Ishikawa (cell line): ENCODE data around the gene ADPRM.

Source experiments
- CEBPB ChIP-seq: IDR thresholded peaks from 2 replicates; pipeline ENCODE4 v1.6.1; 2012
- CREB1 ChIP-seq: IDR thresholded peaks from 2 replicates; pipeline ENCODE4 v1.6.1; 2012; ENCODE audit warnings: low read depth
- EP300 ChIP-seq: IDR thresholded peaks from 2 replicates; pipeline ENCODE4 v1.6.1; 2012; ENCODE audit warnings: borderline replicate concordance
- NFIC ChIP-seq: IDR thresholded peaks from 2 replicates; pipeline ENCODE4 v1.6.1; 2012
- RAD21 ChIP-seq: IDR thresholded peaks from 2 replicates; pipeline ENCODE4 v1.6.1; 2012; ENCODE audit warnings: low read depth
- REST ChIP-seq: IDR thresholded peaks from 2 replicates; pipeline ENCODE4 v1.6.1; 2012; ENCODE audit warnings: low read depth, mild to moderate bottlenecking
- TAF1 ChIP-seq: IDR thresholded peaks from 2 replicates; pipeline ENCODE4 v1.6.1; 2012; ENCODE audit warnings: low read depth, mild to moderate bottlenecking
- TCF12 ChIP-seq: IDR thresholded peaks from 2 replicates; pipeline ENCODE4 v1.6.1; 2012; ENCODE audit warnings: low read depth
- TEAD4 ChIP-seq: IDR thresholded peaks from 2 replicates; pipeline ENCODE4 v1.6.1; 2012
- YY1 ChIP-seq: IDR thresholded peaks from 2 replicates; pipeline ENCODE4 v1.6.1; 2012; ENCODE audit warnings: low read depth
- TF ChIP-seq, protein P1 (sequence below): IDR thresholded peaks from 2 replicates; pipeline ENCODE4 v1.6.1; 2012
- TF ChIP-seq, protein P2 (sequence below): IDR thresholded peaks from 2 replicates; pipeline ENCODE4 v1.6.1; 2012

GRCh38 chr17:10725262-10725661 lies 27.9 kb downstream of the ADPRM start:
- no peak for TF ChIP-seq EP300
- TF ChIP-seq TAF1, result no peak
- TF ChIP-seq, protein P1, sequence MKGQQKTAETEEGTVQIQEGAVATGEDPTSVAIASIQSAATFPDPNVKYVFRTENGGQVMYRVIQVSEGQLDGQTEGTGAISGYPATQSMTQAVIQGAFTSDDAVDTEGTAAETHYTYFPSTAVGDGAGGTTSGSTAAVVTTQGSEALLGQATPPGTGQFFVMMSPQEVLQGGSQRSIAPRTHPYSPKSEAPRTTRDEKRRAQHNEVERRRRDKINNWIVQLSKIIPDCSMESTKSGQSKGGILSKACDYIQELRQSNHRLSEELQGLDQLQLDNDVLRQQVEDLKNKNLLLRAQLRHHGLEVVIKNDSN, result no peak
- no peak for TF ChIP-seq RAD21
- TF ChIP-seq REST, result no peak
- TF ChIP-seq YY1, result no peak
- TF ChIP-seq, protein P2, sequence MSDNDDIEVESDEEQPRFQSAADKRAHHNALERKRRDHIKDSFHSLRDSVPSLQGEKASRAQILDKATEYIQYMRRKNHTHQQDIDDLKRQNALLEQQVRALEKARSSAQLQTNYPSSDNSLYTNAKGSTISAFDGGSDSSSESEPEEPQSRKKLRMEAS, result no peak
- no peak for TF ChIP-seq CREB1
- no peak for TF ChIP-seq NFIC
- TF ChIP-seq CEBPB, result no peak
- TF ChIP-seq TCF12, result no peak
- TF ChIP-seq TEAD4, result no peak
